IMR-90 (cell line): ENCODE measurements around the gene PTPRK. TPM values are rescaled to one million over a fixed set of nuclear protein-coding genes. Genes with fewer than 3 reads are reported as not detected.

ENCODE experiments used
- ATAC-seq: fragments of 200-7000 bp; cut with Tn5 transposase; 2 replicates; pipeline ENCODE4 v1.9.1; 2020; ENCODE audit warnings: low read depth, mild to moderate bottlenecking, moderate library complexity
- BruUV-seq: library from RNA; stranded (reverse); fragments of 400-500 nt; replicated peaks from 2 replicates; lab custom pipeline; 2021; lab: Mats Ljungman, UMichigan
- CTCF ChIA-PET: fragments of 300-600 bp; formaldehyde crosslinking; extraction: SDS; loops from one replicate; lab custom pipeline; 2021; ENCODE audit warnings: antibody characterized with exemption; lab: Yijun Ruan, JAX
- POLR2A ChIA-PET: fragments of 300-600 bp; sonication (Branson Sonifier 250); formaldehyde crosslinking; loops from one replicate; lab custom pipeline; 2022; ENCODE audit warnings: antibody characterized with exemption; ENCODE audit not compliant: unreplicated experiment; lab: Charles Lee
- DNase-seq: peaks from one replicate; pipeline ENCODE4 v3.0.0; 2013
- H2AFZ ChIP-seq: replicated peaks from 2 replicates; pipeline ENCODE3; 2013; ENCODE audit warnings: low read length, mild to moderate bottlenecking; ENCODE audit not compliant: poor library complexity
- H2AK5ac ChIP-seq: 2 replicates; pipeline ENCODE4 v1.6.1; 2013; ENCODE audit warnings: low read depth, low read length, inconsistent platforms
- H2AK9ac ChIP-seq: replicated peaks from 2 replicates; pipeline ENCODE3; 2013; ENCODE audit warnings: mild to moderate bottlenecking, low read depth, low read length, moderate library complexity; ENCODE audit not compliant: poor library complexity
- H2BK120ac ChIP-seq: 2 replicates; pipeline ENCODE4 v1.6.1; 2013; ENCODE audit warnings: low read depth, low read length, inconsistent platforms
- H2BK15ac ChIP-seq: 3 replicates; pipeline ENCODE4 v1.6.1; 2013; ENCODE audit warnings: low read depth, low read length, inconsistent platforms
- H2BK20ac ChIP-seq: 2 replicates; pipeline ENCODE4 v1.6.1; 2013; ENCODE audit warnings: low read depth, mild to moderate bottlenecking, inconsistent platforms, low read length, moderate library complexity
- H2BK5ac ChIP-seq: 2 replicates; pipeline ENCODE4 v1.6.1; 2013; ENCODE audit warnings: mild to moderate bottlenecking, low read depth, low read length, inconsistent platforms; ENCODE audit not compliant: poor library complexity, severe bottlenecking
- H3K14ac ChIP-seq: replicated peaks from 2 replicates; pipeline ENCODE4 v1.6.1; 2013; ENCODE audit warnings: low read depth, low read length, inconsistent platforms
- H3K18ac ChIP-seq: 2 replicates; pipeline ENCODE4 v1.6.1; 2013; ENCODE audit warnings: low read depth, low read length, control low read depth
- H3K23ac ChIP-seq: 2 replicates; pipeline ENCODE4 v1.6.1; 2013; ENCODE audit warnings: low read depth, low read length, inconsistent platforms
- H3K27ac ChIP-seq: 2 replicates; pipeline ENCODE4 v1.5.1; 2013; ENCODE audit warnings: mild to moderate bottlenecking, control low read depth, low read length; ENCODE audit not compliant: insufficient read depth
- H3K27me3 ChIP-seq: 2 replicates; pipeline ENCODE4 v1.6.1; 2013; ENCODE audit warnings: low read length; ENCODE audit not compliant: control insufficient read depth, insufficient read depth
- H3K36me3 ChIP-seq: 2 replicates; pipeline ENCODE4 v1.6.1; 2013; ENCODE audit warnings: low read length, mixed read lengths; ENCODE audit not compliant: control insufficient read depth, insufficient read depth
- H3K4ac ChIP-seq: 2 replicates; pipeline ENCODE4 v1.6.1; 2013; ENCODE audit warnings: low read depth, low read length, inconsistent platforms
- H3K4me1 ChIP-seq: 2 replicates; pipeline ENCODE4 v1.6.1; 2013; ENCODE audit warnings: low read length, mixed read lengths; ENCODE audit not compliant: control insufficient read depth, insufficient read depth
- H3K4me2 ChIP-seq: 2 replicates; pipeline ENCODE4 v1.6.1; 2013; ENCODE audit warnings: low read depth, mild to moderate bottlenecking, control low read depth, low read length, moderate library complexity
- H3K4me3 ChIP-seq: 2 replicates; pipeline ENCODE4 v1.5.1; 2013; ENCODE audit warnings: low read depth, mild to moderate bottlenecking, control low read depth, low read length, moderate library complexity; ENCODE audit not compliant: insufficient read depth
- H3K56ac ChIP-seq: 2 replicates; pipeline ENCODE4 v1.6.1; 2013; ENCODE audit warnings: low read length, inconsistent platforms; ENCODE audit not compliant: insufficient read depth; ENCODE audit errors: extremely low read depth
- H3K79me1 ChIP-seq, 2 experiments: 2 replicates each; pipeline ENCODE4 v1.6.1; 2013; ENCODE audit warnings: low read length in 2 of 2, inconsistent platforms in 1 of 2, low read depth in 1 of 2
- H3K9ac ChIP-seq: 2 replicates; pipeline ENCODE4 v1.6.1; 2013; ENCODE audit warnings: low read depth, low read length, control low read depth
- H3K9me1 ChIP-seq: 2 replicates; pipeline ENCODE4 v1.6.1; 2013; ENCODE audit warnings: low read length, inconsistent platforms; ENCODE audit not compliant: insufficient read depth
- H3K9me3 ChIP-seq: 2 replicates; pipeline ENCODE4 v1.6.1; 2013; ENCODE audit warnings: low read length; ENCODE audit not compliant: control insufficient read depth, insufficient read depth
- H4K20me1 ChIP-seq: 2 replicates; pipeline ENCODE4 v1.6.1; 2013; ENCODE audit warnings: low read length, inconsistent platforms; ENCODE audit not compliant: insufficient read depth
- H4K5ac ChIP-seq: 2 replicates; pipeline ENCODE4 v1.6.1; 2013; ENCODE audit warnings: mild to moderate bottlenecking, low read depth, low read length, control low read depth
- H4K8ac ChIP-seq, 2 experiments: 2 replicates each; pipeline ENCODE4 v1.6.1; 2013; ENCODE audit warnings: low read depth in 2 of 2, low read length in 2 of 2, control low read depth in 1 of 2, inconsistent platforms in 1 of 2
- H4K91ac ChIP-seq: 2 replicates; pipeline ENCODE4 v1.6.1; 2013; ENCODE audit warnings: low read depth, low read length, inconsistent platforms; ENCODE audit not compliant: insufficient read depth
- BHLHE40 ChIP-seq: fragments of 150-350 bp; IDR thresholded peaks from 2 replicates; pipeline ENCODE4 v1.6.1; 2016; ENCODE audit warnings: mild to moderate bottlenecking, low read depth, low read length
- CEBPB ChIP-seq: IDR thresholded peaks from 2 replicates; pipeline ENCODE4 v1.6.1; 2012; ENCODE audit warnings: low read depth, low read length, improper control_type of control experiment
- CHD1 ChIP-seq: IDR thresholded peaks from 2 replicates; pipeline ENCODE4 v1.6.1; 2012; ENCODE audit warnings: low read depth, low read length, improper control_type of control experiment
- CTCF ChIP-seq: conservative IDR thresholded peaks from 2 replicates; pipeline ENCODE4 v1.5.1; 2012; ENCODE audit warnings: mild to moderate bottlenecking, low read depth, low read length, improper control_type of control experiment
- ELK1 ChIP-seq: fragments of 150-350 bp; IDR thresholded peaks from 2 replicates; pipeline ENCODE4 v1.6.1; 2016; ENCODE audit warnings: low read depth, mild to moderate bottlenecking, low read length, moderate library complexity, borderline replicate concordance
- FOS ChIP-seq: fragments of 150-350 bp; IDR thresholded peaks from 2 replicates; pipeline ENCODE4 v1.6.1; 2016; ENCODE audit warnings: low read depth, low read length
- MAFK ChIP-seq: IDR thresholded peaks from 2 replicates; pipeline ENCODE4 v1.6.1; 2012; ENCODE audit warnings: low read depth, low read length, improper control_type of control experiment
- MAZ ChIP-seq: IDR thresholded peaks from 2 replicates; pipeline ENCODE4 v1.6.1; 2012; ENCODE audit warnings: low read depth, mild to moderate bottlenecking, low read length, improper control_type of control experiment, moderate library complexity, borderline replicate concordance
- MXI1 ChIP-seq: IDR thresholded peaks from 2 replicates; pipeline ENCODE4 v1.6.1; 2012; ENCODE audit warnings: low read depth, mild to moderate bottlenecking, low read length, moderate library complexity, borderline replicate concordance
- NFE2L2 ChIP-seq: fragments of 150-350 bp; IDR thresholded peaks from 2 replicates; pipeline ENCODE4 v1.6.1; 2016; ENCODE audit warnings: low read depth, mild to moderate bottlenecking, low read length
- POLR2A ChIP-seq: IDR thresholded peaks from 2 replicates; pipeline ENCODE4 v1.6.1; 2012; ENCODE audit warnings: mild to moderate bottlenecking, low read depth, low read length
- RAD21 ChIP-seq: IDR thresholded peaks from 2 replicates; pipeline ENCODE4 v1.6.1; 2012; ENCODE audit warnings: low read length, improper control_type of control experiment
- RCOR1 ChIP-seq: IDR thresholded peaks from 2 replicates; pipeline ENCODE4 v1.6.1; 2012; ENCODE audit warnings: mild to moderate bottlenecking, low read length, improper control_type of control experiment; ENCODE audit not compliant: insufficient replicate concordance
- RFX5 ChIP-seq: IDR thresholded peaks from 2 replicates; pipeline ENCODE4 v1.8.0; 2012; ENCODE audit warnings: low read depth, mild to moderate bottlenecking, low read length, moderate library complexity
- SMC3 ChIP-seq: fragments of 150-350 bp; IDR thresholded peaks from 2 replicates; pipeline ENCODE4 v1.6.1; 2016; ENCODE audit warnings: low read depth, mild to moderate bottlenecking, antibody characterized with exemption, low read length, moderate library complexity
- USF2 ChIP-seq: fragments of 150-350 bp; IDR thresholded peaks from 2 replicates; pipeline ENCODE4 v1.6.1; 2017; ENCODE audit warnings: mild to moderate bottlenecking, antibody characterized with exemption, low read length, low read depth
- dilution Hi-C: fragments of 300-500 bp; cut with HindIII; formaldehyde crosslinking; loops from one replicate; pipeline ENCODE4 v1.14.3; 2018; ENCODE audit warnings: low sequenced_read_pairs; ENCODE audit not compliant: unreplicated experiment
- in situ Hi-C: fragments of 300-500 bp; cut with MboI; formaldehyde crosslinking; loops from 3 replicates; pipeline ENCODE4 v1.14.3; 2019; ENCODE audit warnings: low sequenced_read_pairs, inconsistent platforms, mixed read lengths
- intact Hi-C: fragments of 100-400 bp; cut with micrococcal nuclease; formaldehyde crosslinking; loops from 2 replicates; pipeline ENCODE4 v1.10.0; 2022
- polyA plus RNA-seq, 3 experiments: library from polyadenylated mRNA; depleted of rRNA; stranded (reverse); fragments of >200 nt; gene quantifications; 2 replicates each; pipeline ENCODE4 v1.2.3, GENCODE V29; 2012; ENCODE audit warnings: low replicate concordance in 1 of 3
- total RNA-seq: library from RNA; depleted of rRNA; stranded (reverse); fragments of >200 nt; gene quantifications from 2 replicates; pipeline ENCODE4 v1.2.3, GENCODE V29; 2012

The PTPRK gene
- total and polyA plus RNA-seq, 2 of the 4 experiments (the other 2 are of a cell fraction) = 18.0 to 80.8 TPM

- Histone ChIP-seq H3K9me1 (peaks cover 6% of the 10 kb centered on the region; the same call in 1 of the 2 replicates), H2AK5ac (no peak overlapping the region), H2BK15ac (no peak overlapping the region), H3K4me1 (no peaks in the 10 kb centered on the region), H3K79me1 (peaks cover 40 to 71% of the 10 kb centered on the region in 2 experiments), H3K14ac (no peak overlapping the region), H3K27me3 (no peaks in the 10 kb centered on the region), H2BK5ac (no peak overlapping the region), H4K8ac (no peak overlapping the region), H2BK20ac (no peak overlapping the region), H3K23ac (no peak overlapping the region), H3K27ac (no peak overlapping the region), H3K18ac (no peak overlapping the region), H3K9me3 (no peaks in the 10 kb centered on the region), H2AFZ (no peak overlapping the region), H3K36me3 (no peaks in the 10 kb centered on the region), H2AK9ac (no peak overlapping the region), H4K91ac (no peak overlapping the region), H3K4ac (no peak overlapping the region), H3K4me3 (no peak overlapping the region), H3K9ac (no peak overlapping the region), H3K56ac (no peak overlapping the region), H4K20me1 (peaks cover 39% of the 10 kb centered on the region; the same call in 1 of the 2 replicates), H4K5ac (no peak overlapping the region), H2BK120ac (no peak overlapping the region), H3K4me2 (no peak overlapping the region)
- no peak for DNase-seq
- ChIA-PET POLR2A (no interaction called here), CTCF (no interaction called here)
- in situ Hi-C loops = no loop called here
- ATAC-seq = no peak; the same call in 1 of the 2 replicates
- BruUV-seq = no TSS peak
- dilution Hi-C loops = no loop called here
- intact Hi-C loops = no loop called here
- TF ChIP-seq MAFK (no peak), MXI1 (no peak), USF2 (no peak), MAZ (no peak), RFX5 (no peak), CEBPB (no peak), FOS (no peak), BHLHE40 (no peak), CTCF (no peak), ELK1 (no peak), RCOR1 (no peak), POLR2A (no peak), NFE2L2 (no peak), SMC3 (no peak), RAD21 (no peak), CHD1 (no peak)
Observed at GRCh38 chr6:128438393-128438792, 82.0 kb downstream of the PTPRK start.
